GM21528 (cell line): ENCODE measurements around the gene FAM227B.
"Not testable (repeated sequence)": the region's sequence is repeated elsewhere in the genome, so short reads cannot be mapped to it uniquely, and the experiment has no call there.

Experiments
- ATAC-seq: cut with Tn5 transposase; IDR thresholded peaks from one replicate; pipeline ENCODE4 v1.9.1; 2021; ENCODE audit warnings: mild to moderate bottlenecking, moderate library complexity; ENCODE audit not compliant: unreplicated experiment, low FRiP score

The FAM227B gene

DNA sequence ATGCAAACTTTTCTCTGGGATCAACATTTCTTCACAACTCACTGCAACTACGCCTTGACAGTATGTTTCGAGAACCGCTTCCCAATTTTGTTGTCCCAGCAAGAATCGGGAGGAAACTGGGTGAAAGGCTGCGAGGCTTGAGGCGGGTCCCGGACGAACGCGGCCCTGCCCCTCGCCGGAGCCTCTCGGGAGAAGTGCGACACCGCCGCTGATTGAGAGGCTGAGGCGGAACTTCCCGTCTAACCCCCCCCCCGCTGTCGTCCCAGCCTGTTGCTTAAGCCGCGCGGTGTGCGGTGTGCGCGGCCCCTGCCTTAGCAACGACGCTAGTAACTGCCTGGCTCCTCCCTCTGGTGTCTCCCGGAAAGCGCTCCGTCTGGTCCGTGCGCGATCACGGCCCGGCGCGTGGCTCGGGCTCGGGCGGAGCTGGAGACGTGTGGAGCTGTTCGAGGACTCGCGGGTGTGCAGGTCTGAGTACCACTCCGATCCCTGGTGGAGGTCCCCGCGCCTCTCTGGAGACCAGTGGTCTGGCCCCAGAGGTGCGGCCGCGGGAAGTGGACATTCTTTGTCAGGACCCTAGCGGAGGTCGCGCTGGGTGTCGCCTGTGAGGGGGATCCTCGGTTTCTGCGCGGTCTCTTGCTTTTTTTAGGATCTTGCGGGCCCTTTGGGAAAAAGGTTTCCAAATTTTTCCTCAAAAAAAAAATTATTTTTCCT, at the start of gene FAM227B, which contains the start of gene DTWD1:
Gene FAM227B (minus strand): TSS at position 161 of the 711 bp plus-strand sequence. CDS start 5,647 bp downstream, outside the sequence.
Gene DTWD1 (plus strand): TSS at position 391 of the 711 bp plus-strand sequence. CDS start 4,120 bp downstream, outside the sequence.
- ATAC-seq: peak; percentile 99

DNA sequence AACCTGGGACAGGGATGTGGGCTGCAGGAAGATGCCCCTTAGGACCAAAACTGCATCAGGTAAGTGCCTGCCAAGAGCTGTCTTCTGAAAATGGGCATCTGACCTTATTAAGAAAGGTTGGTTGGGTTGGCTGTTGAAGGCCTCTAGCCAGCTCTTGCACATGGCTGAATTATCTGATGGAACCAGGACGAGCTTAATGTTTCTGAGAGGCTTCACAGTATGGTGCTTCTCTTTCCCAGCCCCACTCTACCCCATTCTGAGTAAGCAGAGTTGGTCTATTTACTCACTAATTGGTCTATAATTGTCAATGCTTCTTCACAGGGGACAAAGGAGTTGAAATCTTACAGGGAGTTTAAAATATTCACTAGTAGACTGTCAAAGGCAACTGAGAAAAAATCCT, 48.7 kb upstream of the FAM227B start:
- ATAC-seq: no peak

DNA sequence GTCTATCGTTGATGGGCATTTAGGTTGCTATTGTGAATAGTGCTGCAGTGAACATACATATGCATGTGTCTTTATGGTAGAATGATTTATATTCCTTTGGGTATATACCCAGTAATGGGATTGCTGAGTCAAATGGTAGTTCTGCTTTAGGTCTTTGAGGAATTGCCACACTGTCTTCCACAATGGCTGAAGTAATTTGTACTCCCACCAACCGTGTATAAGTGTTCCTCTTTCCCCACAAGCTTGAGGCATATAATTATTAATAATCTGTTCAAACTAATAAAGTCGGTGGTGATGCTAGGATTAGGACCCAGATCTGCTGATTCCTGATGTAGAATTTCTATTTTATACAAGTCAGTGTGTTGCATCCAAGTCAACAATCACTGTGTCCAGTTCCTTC, 45.9 kb upstream of the FAM227B start:
- not testable (repeated sequence) for ATAC-seq

DNA sequence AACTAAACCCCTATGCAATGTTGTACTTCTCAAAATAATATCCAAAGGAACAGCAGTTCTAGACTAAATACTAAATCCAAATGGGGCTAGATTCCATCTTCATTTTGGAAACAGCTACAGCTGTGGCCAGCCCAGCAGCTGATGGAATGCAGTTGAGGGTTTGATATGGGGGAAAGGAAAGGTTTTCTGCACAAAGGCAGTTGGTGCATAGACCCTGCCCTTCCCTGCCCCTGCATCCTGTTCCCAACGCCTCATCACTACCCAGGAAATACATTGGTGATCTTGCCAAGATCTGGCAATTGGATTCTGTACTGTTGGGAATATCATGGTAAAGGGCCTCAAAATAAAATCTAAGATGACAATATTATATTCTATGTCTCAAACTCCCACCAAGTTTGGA, 44.1 kb upstream of the FAM227B start:
- no peak for ATAC-seq

GRCh38 chr15:49656734-49657133, 36.1 kb upstream of the FAM227B start:
- ATAC-seq: no peak

DNA sequence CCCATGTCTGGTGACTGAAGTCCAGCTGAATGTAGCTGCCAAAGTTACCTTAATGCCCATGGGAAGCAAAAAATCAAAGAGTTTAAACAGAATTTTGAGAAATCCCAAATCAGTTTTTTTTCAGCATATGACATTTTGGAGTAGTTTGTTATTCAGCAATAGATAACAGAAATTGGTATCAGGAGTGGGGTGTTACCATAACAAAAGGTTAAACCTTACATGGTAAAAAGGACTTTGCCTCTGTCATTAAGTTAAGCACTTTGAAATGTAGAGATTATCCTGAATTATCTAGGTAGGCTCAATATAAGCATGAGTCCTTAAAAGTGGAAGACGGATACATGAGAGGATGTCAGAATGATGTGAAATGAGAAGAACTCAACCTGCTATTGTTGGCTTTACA, 32.3 kb upstream of the FAM227B start:
- no peak for ATAC-seq

DNA sequence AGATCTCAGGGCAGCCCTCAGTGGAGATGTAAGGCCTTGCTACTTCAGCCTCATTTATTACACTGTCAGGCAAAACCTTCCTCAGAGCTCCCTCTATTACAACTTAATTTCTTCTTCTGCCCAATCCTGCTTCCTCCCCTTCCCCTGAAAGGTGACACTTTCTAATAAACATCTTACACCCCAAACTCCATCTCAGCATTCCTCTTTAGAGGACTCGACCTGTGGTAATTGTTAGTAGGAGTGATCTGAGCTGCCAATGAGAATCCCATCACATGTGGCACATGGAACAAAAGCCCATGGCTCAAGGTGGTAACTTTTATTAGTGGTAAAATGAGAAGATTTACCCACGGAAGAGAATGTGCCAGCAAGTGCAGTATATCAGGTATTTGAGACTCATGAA, 30.1 kb upstream of the FAM227B start:
- no peak for ATAC-seq

GRCh38 chr15:49649987-49650386, 29.4 kb upstream of the FAM227B start:
- ATAC-seq: no peak

- ATAC-seq: no peak
Measured at GRCh38 chr15:49646891-49647290, 26.3 kb upstream of the FAM227B start.

DNA sequence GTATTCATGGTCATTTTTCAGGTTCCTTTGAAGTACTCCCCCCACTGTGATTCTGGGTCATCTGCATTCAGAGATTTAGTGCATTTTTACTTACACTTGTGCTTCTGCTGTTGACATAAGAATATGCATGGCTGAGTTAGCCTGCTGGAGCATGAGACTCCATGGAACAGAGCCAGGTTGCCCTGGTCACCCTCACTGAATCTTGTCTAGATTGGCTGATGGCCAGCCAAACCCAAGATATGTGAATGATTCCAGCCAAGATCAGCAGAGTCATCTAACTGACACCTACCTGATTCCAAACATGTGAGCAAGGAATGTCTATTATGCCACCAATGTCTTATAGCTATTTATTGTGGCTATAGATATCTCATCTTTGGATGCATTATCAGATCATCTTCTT, 25.3 kb upstream of the FAM227B start:
- no peak for ATAC-seq

DNA sequence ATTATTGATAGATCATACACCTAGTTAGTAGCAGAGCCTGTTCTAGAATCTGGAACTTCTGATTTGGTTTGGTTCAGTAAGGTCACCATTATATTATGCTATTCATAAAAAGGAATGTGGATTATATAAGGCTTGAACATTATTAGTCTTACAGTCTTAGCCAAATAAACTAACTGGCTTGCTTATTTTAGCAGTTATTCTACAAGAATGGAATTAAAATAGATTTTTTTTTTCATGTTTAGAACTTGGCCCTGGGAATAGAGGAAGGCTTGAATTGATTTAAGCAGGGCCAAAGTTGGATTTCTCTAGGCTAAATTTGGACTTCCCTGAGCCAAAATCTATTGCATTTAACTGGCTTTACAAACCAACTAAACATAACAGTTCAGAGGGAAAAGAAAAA, 24.7 kb upstream of the FAM227B start:
- ATAC-seq: no peak

DNA sequence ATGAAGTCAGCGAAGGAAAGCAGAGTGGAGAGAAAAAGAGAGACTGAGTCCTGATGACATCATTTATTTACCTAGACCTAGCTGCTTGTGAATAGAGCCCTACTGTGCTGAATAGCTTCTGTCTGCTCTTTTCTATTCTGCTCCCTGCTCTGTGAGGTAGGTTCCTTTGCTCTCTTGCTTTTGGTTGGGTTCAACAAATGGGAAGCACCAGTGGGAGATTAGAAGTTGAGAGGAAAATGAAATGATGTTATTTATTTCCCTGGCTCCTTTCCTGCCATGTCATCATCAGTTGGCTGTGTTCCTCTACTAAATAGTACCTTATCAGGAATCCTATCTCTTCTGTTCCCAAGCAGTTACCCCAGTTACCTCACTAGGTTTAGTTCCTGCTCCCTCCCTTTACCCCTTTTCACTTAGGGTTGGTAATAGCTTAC, 23.8 kb upstream of the FAM227B start:
- ATAC-seq: no peak

DNA sequence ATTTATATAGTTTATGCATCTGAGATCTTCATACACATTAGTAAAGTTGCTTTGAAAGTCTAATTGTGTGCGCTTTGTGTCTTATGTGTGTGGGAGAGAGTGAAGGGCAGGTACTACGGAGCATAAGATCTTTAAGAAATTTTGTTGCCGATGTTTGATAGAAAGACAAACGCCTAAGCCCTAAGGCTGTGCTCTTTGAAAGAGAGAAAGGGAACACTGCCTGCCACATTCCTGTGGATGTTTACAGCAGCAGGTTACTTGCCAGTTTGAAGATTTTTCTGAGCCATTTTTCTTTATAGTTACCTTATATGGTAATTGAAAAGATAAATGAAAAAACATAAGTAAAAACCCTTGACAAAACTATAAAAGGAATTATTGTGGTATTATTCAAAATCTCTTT, 17.2 kb upstream of the FAM227B start:
- no peak for ATAC-seq

DNA sequence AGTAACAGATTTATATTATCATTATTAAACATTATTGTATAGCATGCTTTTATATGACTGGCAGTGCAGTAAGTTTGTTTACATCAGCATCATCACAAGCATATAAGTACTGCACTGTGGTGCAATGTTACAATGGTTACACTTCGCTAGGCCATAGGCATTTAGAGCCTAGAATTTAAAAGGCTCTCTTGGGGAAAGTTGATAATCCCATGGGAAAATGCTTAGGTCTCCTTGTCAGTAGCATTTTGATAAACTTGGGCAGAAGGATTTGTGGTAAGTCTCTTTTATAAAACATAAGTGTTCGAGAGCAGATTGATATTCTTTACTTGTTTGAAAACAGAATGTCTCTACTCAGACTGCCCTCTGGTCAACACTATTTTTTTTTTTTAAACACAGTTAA, 7.8 kb upstream of the FAM227B start:
- ATAC-seq: no peak

DNA sequence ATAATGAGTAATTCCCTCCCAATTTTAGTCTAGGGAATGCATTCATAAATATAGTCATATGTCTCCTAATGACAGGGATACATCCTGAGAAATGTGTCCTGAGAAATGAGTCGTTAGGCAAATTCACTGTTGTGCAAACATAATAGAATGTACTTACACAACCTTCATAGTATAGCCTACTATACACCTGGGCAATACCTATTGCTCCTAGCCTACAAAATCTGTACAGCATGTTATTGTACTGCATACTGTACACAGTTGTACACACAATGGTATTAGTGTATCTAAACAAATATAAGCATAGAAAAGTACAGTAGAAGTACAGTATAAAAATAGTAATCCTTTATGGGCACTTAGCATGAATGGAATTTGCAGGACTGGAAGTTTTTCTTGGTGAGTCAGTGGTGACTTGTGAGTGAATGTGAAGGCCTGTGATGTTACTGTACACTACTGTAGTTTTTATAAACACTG, 6.8 kb upstream of the FAM227B start:
- no peak for ATAC-seq

GRCh38 chr15:49625460-49626036, 4.9 kb upstream of the FAM227B start:
- ATAC-seq: no peak

DNA sequence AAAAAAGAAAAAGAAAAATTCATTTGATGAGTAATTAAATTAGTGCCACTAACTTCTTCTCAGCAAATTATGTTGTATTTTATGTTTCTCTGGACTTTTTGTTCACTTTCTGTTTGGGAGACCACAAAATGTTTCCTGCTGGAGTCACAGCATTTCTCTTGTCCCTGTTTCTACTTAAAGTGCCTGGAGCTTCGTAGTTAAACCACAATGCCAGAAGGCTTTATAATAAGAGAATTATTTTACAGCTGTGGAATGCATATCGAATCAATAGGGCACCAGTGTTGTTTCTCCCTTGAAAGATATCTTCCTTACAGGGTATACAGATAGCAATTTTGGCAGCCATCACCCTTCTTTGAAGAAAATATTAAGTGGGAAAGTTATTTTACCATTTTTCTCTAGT, 3.4 kb upstream of the FAM227B start:
- no peak for ATAC-seq

DNA sequence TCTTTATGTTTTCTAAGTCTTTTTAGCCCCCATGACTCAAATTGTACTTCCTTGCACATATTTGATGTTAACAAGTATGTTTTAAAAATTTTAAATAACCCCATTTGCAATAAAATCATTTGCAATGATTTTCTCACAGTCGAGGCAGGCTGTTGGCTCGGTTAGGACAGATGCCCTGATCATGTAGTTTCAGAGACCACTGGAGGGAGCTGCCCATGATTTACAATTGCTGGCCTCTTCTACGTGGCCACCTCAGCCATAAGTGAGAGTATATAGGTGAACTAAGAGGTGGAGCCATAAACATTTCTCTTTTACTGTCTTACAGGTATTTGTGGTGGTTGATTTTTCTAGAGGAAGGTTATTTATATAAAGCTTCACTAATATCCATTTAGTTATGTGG, 1.9 kb upstream of the FAM227B start:
- ATAC-seq: no peak

DNA sequence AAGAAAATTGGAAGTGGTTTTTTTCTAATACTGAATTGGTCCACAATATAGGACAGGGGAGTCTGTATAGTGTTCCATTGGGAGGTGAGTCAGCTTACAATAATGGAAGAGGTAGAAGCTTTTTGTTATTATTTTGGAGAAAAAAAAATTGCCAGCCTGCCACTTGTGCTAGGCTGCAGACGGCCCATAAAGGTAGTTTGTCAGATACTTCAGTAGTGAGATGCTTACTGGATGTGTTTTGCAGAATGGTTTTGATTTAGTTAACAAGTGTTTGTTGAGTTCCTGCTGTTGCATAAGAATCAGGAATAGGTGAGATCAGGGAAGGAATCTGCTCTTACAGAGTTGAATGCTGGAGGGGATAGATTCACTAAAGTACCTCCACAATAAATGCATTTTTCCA, 1.3 kb upstream of the FAM227B start:
- ATAC-seq: no peak

DNA sequence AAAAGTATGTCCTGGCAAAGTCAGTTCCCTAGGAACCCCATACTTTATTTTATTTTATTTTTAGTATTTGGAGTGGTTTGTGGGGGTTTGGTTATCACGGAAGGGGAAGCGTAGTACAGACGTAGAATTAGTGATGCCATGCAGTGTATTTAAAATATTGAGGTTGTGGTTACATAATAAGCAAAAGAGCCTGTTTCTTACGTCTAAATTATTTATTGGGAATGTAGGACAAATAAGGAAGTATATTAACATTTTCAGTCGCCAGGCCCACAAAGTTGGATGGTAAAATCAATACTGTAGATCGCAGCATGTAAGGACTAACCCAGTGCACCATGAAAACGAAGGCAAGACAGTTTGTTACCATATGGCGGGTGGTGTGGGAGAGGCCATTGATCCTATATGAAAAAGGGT, 788 bp upstream of the FAM227B start:
- ATAC-seq: no peak

GRCh38 chr15:49620199-49620598, 419 bp downstream of the FAM227B start:
- no peak for ATAC-seq

DNA sequence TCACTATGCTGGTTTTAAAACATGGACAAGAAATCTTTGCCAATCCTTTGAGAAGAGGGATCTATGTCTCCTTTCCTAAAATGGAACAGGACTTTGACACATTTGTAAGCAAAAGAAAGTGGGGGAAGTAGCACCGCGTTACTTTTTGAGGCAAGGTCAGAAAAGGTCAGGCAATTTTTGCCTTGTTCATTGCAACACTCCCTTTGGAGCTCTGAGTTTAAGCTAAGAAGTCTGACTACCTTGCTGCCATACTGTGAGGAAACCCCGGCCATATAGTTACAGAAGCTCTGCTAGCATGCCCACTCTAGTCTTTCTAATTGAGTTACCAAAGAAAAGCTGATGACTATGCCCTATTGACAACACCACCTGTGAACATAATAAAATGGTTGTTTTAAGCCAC, 1.4 kb downstream of the FAM227B start:
- no peak for ATAC-seq
